Measurements from ENCODE around the gene QPRT. TPM values are rescaled to one million over a fixed set of nuclear protein-coding genes. Genes with fewer than 3 reads are reported as not detected.

Gene QPRT
- total RNA-seq, 3 donors from 2014 or later (not counting 1 experiment from before 2014, with no cell fraction given): 2.5 to 6.3 (median 4.7) TPM

GRCh38 chr16:29734786-29735185, 55.8 kb downstream of the QPRT start:
- H3K27me3 ChIP-seq (ENCODE audit: control insufficient read depth, insufficient read depth, low read length): no peaks in the 10 kb centered on the region
- Mint-ChIP-seq H3K27me3 (ENCODE audit: low read depth in 2 of 2) (no peaks in the 10 kb centered on the region), H3K9me3 (peaks cover 0 to 2% of the 10 kb centered on the region in 2 donors), H3K36me3 (no peaks in the 10 kb centered on the region), H3K4me1 (peaks cover 69 to 74% of the 10 kb centered on the region in 2 donors), H3K4me3 (no peak overlapping the region), H3K27ac (peak overlapping the region in 1 of 2 donors; percentile 80)
- TF ChIP-seq, protein P1, sequence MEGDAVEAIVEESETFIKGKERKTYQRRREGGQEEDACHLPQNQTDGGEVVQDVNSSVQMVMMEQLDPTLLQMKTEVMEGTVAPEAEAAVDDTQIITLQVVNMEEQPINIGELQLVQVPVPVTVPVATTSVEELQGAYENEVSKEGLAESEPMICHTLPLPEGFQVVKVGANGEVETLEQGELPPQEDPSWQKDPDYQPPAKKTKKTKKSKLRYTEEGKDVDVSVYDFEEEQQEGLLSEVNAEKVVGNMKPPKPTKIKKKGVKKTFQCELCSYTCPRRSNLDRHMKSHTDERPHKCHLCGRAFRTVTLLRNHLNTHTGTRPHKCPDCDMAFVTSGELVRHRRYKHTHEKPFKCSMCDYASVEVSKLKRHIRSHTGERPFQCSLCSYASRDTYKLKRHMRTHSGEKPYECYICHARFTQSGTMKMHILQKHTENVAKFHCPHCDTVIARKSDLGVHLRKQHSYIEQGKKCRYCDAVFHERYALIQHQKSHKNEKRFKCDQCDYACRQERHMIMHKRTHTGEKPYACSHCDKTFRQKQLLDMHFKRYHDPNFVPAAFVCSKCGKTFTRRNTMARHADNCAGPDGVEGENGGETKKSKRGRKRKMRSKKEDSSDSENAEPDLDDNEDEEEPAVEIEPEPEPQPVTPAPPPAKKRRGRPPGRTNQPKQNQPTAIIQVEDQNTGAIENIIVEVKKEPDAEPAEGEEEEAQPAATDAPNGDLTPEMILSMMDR (IDR thresholded peaks at IDR 0.05): no peak
- no peaks in the 10 kb centered on the region for H3K9me3 ChIP-seq (ENCODE audit: control insufficient read depth, insufficient read depth, low read length)
- H3K4me3 ChIP-seq (ENCODE audit: low read length): no peak overlapping the region
- H3K4me1 ChIP-seq (ENCODE audit: control insufficient read depth, insufficient read depth, low read length): peaks cover 68% of the 10 kb centered on the region
- DNase-seq (no peak), ATAC-seq (no peak)
- WGBS (ENCODE audit: insufficient coverage): 100% methylated on average over 1 of the region's 1 CpG
- no peak overlapping the region for H3K27ac ChIP-seq (ENCODE audit: low read length)
- intact Hi-C loops (cut with micrococcal nuclease): no loop called here
- no peaks in the 10 kb centered on the region for H3K36me3 ChIP-seq (ENCODE audit: control insufficient read depth, insufficient read depth, low read length)

GRCh38 chr16:29736112-29736511, 57.1 kb downstream of the QPRT start:
- no peaks in the 10 kb centered on the region for H3K36me3 Mint-ChIP-seq
- peaks cover 78 to 81% of the 10 kb centered on the region in 2 donors for H3K4me1 Mint-ChIP-seq
- no peaks in the 10 kb centered on the region for H3K9me3 ChIP-seq (ENCODE audit: control insufficient read depth, insufficient read depth, low read length)
- H3K4me3 ChIP-seq (ENCODE audit: low read length): no peak overlapping the region
- no peaks in the 10 kb centered on the region for H3K27me3 Mint-ChIP-seq (ENCODE audit: low read depth in 2 of 2)
- no peak for DNase-seq
- 90% methylated on average over 5 of the region's 5 CpGs for WGBS (ENCODE audit: insufficient coverage)
- H3K27ac ChIP-seq (ENCODE audit: low read length): no peak overlapping the region
- TF ChIP-seq, protein P1 (IDR thresholded peaks at IDR 0.05): no peak
- peaks cover 0 to 2% of the 10 kb centered on the region in 2 donors for H3K9me3 Mint-ChIP-seq
- no peak overlapping the region for H3K4me3 Mint-ChIP-seq
- no peak for ATAC-seq
- no peaks in the 10 kb centered on the region for H3K27me3 ChIP-seq (ENCODE audit: control insufficient read depth, insufficient read depth, low read length)
- H3K27ac Mint-ChIP-seq: peak overlapping the region; percentile 99
- peaks cover 3% of the 10 kb centered on the region for H3K36me3 ChIP-seq (ENCODE audit: control insufficient read depth, insufficient read depth, low read length)
- peaks cover 71% of the 10 kb centered on the region for H3K4me1 ChIP-seq (ENCODE audit: control insufficient read depth, insufficient read depth, low read length)
- intact Hi-C loops (cut with micrococcal nuclease): no loop called here

GRCh38 chr16:29736764-29737163, 57.8 kb downstream of the QPRT start:
- no peaks in the 10 kb centered on the region for H3K36me3 Mint-ChIP-seq
- WGBS (ENCODE audit: insufficient coverage): 96% methylated on average over 6 of the region's 6 CpGs
- H3K27ac ChIP-seq (ENCODE audit: low read length): no peak overlapping the region

More at GRCh38 chr16:29736764-29737163, 57.8 kb downstream of the QPRT start:
- Histone ChIP-seq H3K4me1 (ENCODE audit: control insufficient read depth, insufficient read depth, low read length) (peaks cover 71% of the 10 kb centered on the region), H3K27me3 (ENCODE audit: control insufficient read depth, insufficient read depth, low read length) (no peaks in the 10 kb centered on the region), H3K4me3 (ENCODE audit: low read length) (no peak overlapping the region), H3K9me3 (ENCODE audit: control insufficient read depth, insufficient read depth, low read length) (no peaks in the 10 kb centered on the region), H3K36me3 (ENCODE audit: control insufficient read depth, insufficient read depth, low read length) (peaks cover 9% of the 10 kb centered on the region)
- intact Hi-C loops (cut with micrococcal nuclease): no loop called here
- ATAC-seq (no peak), DNase-seq (no peak)
- Mint-ChIP-seq H3K4me3 (peak overlapping the region; percentile 46), H3K9me3 (peaks cover 0 to 2% of the 10 kb centered on the region in 2 donors), H3K4me1 (peaks cover 82 to 83% of the 10 kb centered on the region in 2 donors), H3K27me3 (ENCODE audit: low read depth in 2 of 2) (no peaks in the 10 kb centered on the region), H3K27ac (peak overlapping the region; percentile 99)
- TF ChIP-seq, protein P1 (IDR thresholded peaks at IDR 0.05): no peak
